Liver (tissue), 3 donors: ENCODE results near the gene NKAIN2.

Experiments used
- ATF3 ChIP-seq: IDR thresholded peaks from 2 replicates; pipeline ENCODE4 v1.6.1; 2016; ENCODE audit warnings: antibody characterized with exemption
- EGR1 ChIP-seq, 2 donors: IDR thresholded peaks; 2 replicates each; pipeline ENCODE4 v1.6.1; 2016 to 2018; ENCODE audit warnings: antibody characterized with exemption in 2 of 2, low read depth in 2 of 2
- JUND ChIP-seq, 2 donors: IDR thresholded peaks; 2 replicates each; pipeline ENCODE4 v1.6.1; 2016; ENCODE audit warnings: antibody characterized with exemption in 2 of 2
- NR2F2 ChIP-seq: IDR thresholded peaks from 2 replicates; pipeline ENCODE4 v1.6.1; 2016; ENCODE audit warnings: antibody characterized with exemption
- SP1 ChIP-seq: IDR thresholded peaks from 2 replicates; pipeline ENCODE4 v1.6.1; 2018; ENCODE audit warnings: antibody characterized with exemption, mild to moderate bottlenecking
- TAF1 ChIP-seq: conservative IDR thresholded peaks from 2 replicates; pipeline ENCODE4 v1.6.1; 2016; ENCODE audit warnings: antibody characterized with exemption, mild to moderate bottlenecking
- YY1 ChIP-seq: IDR thresholded peaks from 2 replicates; pipeline ENCODE4 v1.6.1; 2016; ENCODE audit warnings: antibody characterized with exemption, mild to moderate bottlenecking
- TF ChIP-seq, protein P1 (sequence below): fragments of 150-350 bp; IDR thresholded peaks from 2 replicates; pipeline ENCODE4 v1.5.1; 2017; ENCODE audit warnings: improper control_type of control experiment, low read depth, low read length; ENCODE audit not compliant: missing input control
- TF ChIP-seq, protein P2 (sequence below): IDR thresholded peaks from 2 replicates; pipeline ENCODE4 v1.6.1; 2016; ENCODE audit warnings: antibody characterized with exemption
- TF ChIP-seq, protein P3 (sequence below): IDR thresholded peaks from 2 replicates; pipeline ENCODE4 v1.6.1; 2016; ENCODE audit warnings: antibody characterized with exemption, mild to moderate bottlenecking
- TF ChIP-seq, protein P4 (sequence below): IDR thresholded peaks from 2 replicates; pipeline ENCODE4 v1.6.1; 2016; ENCODE audit warnings: antibody characterized with exemption
- donor health status: healthy.
- donor health status: healthy.

DNA sequence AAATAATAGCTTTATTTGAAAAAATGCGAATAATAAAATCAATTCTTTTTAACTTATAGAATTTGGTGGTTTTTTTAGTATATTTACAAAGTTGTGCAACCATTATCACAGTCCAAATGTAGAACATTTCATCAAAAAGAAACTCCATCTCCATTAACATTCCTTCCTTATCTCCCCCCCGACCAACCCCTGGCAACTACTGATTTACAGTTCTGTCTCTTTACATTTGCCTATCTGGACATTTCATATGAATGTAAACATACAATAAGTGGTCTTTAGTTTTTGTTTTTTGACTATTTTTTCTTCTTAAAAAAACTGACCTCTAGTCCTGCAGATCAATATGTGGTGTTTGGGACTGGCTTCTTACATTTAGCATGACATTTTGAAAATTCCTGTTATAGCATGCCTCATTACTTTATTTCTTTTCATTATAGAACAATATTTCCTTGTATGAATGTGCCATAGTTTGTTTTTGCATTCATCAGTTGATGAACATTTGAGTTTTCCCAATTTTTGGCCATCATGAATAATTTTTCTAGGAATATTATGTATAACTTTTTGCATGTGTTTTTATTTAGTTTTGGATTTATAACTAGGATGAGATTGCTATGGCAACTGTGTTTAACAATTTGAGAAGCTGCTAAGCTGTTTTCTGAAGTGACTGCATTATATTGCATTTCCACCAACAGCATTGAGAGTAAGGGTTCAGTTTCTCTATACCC, 344.7 kb downstream of the NKAIN2 start:
- TF ChIP-seq, protein P1, sequence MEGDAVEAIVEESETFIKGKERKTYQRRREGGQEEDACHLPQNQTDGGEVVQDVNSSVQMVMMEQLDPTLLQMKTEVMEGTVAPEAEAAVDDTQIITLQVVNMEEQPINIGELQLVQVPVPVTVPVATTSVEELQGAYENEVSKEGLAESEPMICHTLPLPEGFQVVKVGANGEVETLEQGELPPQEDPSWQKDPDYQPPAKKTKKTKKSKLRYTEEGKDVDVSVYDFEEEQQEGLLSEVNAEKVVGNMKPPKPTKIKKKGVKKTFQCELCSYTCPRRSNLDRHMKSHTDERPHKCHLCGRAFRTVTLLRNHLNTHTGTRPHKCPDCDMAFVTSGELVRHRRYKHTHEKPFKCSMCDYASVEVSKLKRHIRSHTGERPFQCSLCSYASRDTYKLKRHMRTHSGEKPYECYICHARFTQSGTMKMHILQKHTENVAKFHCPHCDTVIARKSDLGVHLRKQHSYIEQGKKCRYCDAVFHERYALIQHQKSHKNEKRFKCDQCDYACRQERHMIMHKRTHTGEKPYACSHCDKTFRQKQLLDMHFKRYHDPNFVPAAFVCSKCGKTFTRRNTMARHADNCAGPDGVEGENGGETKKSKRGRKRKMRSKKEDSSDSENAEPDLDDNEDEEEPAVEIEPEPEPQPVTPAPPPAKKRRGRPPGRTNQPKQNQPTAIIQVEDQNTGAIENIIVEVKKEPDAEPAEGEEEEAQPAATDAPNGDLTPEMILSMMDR = no peak
- TF ChIP-seq TAF1 (no peak), JUND (IDR thresholded peaks at IDR 0.05) (no peak), NR2F2 (no peak), SP1 (no peak), ATF3 (no peak), EGR1 (IDR thresholded peaks at IDR 0.05; ENCODE audit: low read depth in 2 of 2) (no peak), YY1 (no peak)
- TF ChIP-seq, protein P2, sequence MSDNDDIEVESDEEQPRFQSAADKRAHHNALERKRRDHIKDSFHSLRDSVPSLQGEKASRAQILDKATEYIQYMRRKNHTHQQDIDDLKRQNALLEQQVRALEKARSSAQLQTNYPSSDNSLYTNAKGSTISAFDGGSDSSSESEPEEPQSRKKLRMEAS = no peak
- TF ChIP-seq, protein P3, sequence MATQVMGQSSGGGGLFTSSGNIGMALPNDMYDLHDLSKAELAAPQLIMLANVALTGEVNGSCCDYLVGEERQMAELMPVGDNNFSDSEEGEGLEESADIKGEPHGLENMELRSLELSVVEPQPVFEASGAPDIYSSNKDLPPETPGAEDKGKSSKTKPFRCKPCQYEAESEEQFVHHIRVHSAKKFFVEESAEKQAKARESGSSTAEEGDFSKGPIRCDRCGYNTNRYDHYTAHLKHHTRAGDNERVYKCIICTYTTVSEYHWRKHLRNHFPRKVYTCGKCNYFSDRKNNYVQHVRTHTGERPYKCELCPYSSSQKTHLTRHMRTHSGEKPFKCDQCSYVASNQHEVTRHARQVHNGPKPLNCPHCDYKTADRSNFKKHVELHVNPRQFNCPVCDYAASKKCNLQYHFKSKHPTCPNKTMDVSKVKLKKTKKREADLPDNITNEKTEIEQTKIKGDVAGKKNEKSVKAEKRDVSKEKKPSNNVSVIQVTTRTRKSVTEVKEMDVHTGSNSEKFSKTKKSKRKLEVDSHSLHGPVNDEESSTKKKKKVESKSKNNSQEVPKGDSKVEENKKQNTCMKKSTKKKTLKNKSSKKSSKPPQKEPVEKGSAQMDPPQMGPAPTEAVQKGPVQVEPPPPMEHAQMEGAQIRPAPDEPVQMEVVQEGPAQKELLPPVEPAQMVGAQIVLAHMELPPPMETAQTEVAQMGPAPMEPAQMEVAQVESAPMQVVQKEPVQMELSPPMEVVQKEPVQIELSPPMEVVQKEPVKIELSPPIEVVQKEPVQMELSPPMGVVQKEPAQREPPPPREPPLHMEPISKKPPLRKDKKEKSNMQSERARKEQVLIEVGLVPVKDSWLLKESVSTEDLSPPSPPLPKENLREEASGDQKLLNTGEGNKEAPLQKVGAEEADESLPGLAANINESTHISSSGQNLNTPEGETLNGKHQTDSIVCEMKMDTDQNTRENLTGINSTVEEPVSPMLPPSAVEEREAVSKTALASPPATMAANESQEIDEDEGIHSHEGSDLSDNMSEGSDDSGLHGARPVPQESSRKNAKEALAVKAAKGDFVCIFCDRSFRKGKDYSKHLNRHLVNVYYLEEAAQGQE = no peak
- TF ChIP-seq, protein P4, sequence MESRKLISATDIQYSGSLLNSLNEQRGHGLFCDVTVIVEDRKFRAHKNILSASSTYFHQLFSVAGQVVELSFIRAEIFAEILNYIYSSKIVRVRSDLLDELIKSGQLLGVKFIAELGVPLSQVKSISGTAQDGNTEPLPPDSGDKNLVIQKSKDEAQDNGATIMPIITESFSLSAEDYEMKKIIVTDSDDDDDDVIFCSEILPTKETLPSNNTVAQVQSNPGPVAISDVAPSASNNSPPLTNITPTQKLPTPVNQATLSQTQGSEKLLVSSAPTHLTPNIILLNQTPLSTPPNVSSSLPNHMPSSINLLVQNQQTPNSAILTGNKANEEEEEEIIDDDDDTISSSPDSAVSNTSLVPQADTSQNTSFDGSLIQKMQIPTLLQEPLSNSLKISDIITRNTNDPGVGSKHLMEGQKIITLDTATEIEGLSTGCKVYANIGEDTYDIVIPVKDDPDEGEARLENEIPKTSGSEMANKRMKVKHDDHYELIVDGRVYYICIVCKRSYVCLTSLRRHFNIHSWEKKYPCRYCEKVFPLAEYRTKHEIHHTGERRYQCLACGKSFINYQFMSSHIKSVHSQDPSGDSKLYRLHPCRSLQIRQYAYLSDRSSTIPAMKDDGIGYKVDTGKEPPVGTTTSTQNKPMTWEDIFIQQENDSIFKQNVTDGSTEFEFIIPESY = no peak
